ENCODE data around the gene C1orf116.

The C1orf116 gene

GRCh38 chr1:207018707-207019106 lies 13.8 kb downstream of the C1orf116 start:
- FAIRE-seq = no peak

GRCh38 chr1:207017615-207018559 lies 14.7 kb downstream of the C1orf116 start:
- FAIRE-seq = no peak

GRCh38 chr1:207015791-207016190 lies 16.8 kb downstream of the C1orf116 start:
- FAIRE-seq = no peak

- FAIRE-seq = no peak
Observed at GRCh38 chr1:207014728-207015127, 17.8 kb downstream of the C1orf116 start.

GRCh38 chr1:207013321-207014085 lies 19.1 kb downstream of the C1orf116 start:
- no peak for FAIRE-seq

- no peak for FAIRE-seq
Observed at GRCh38 chr1:207010726-207011125, 21.8 kb downstream of the C1orf116 start.

GRCh38 chr1:207009945-207010344 lies 22.6 kb downstream of the C1orf116 start:
- no peak for FAIRE-seq

- no peak for FAIRE-seq
Observed at GRCh38 chr1:207009182-207009850, 23.2 kb downstream of the C1orf116 start.

- no peak for FAIRE-seq
Observed at GRCh38 chr1:207007352-207008033, 25.1 kb downstream of the C1orf116 start.

- FAIRE-seq = no peak
Observed at GRCh38 chr1:207006914-207007313, 25.6 kb downstream of the C1orf116 start.

GRCh38 chr1:207006083-207006482 lies 26.5 kb downstream of the C1orf116 start:
- no peak for FAIRE-seq

GRCh38 chr1:207004931-207005830 lies 27.4 kb downstream of the C1orf116 start:
- FAIRE-seq = no peak

- no peak for FAIRE-seq
Observed at GRCh38 chr1:207003210-207003609, 29.3 kb downstream of the C1orf116 start.

GRCh38 chr1:207002724-207003146 lies 29.8 kb downstream of the C1orf116 start:
- FAIRE-seq = no peak

- FAIRE-seq = no peak
Observed at GRCh38 chr1:207001492-207002245, 30.9 kb downstream of the C1orf116 start.

- FAIRE-seq = no peak
Observed at GRCh38 chr1:207000651-207001291, 31.8 kb downstream of the C1orf116 start.

- no peak for FAIRE-seq
Observed at GRCh38 chr1:206998816-206999215, 33.7 kb downstream of the C1orf116 start.

GRCh38 chr1:206992790-206993189 lies 39.8 kb downstream of the C1orf116 start:
- FAIRE-seq = no peak

- no peak for FAIRE-seq
Observed at GRCh38 chr1:206987873-206988272, 44.7 kb downstream of the C1orf116 start.

- no peak for FAIRE-seq
Observed at GRCh38 chr1:206986885-206987284, 45.7 kb downstream of the C1orf116 start.
